Skin epidermis (tissue), 12 donors: ENCODE results near the gene SARNP.
A peak's percentile ranks its signal among the peaks of the same experiment; 100 is the strongest.

Source experiments
- H3K27ac ChIP-seq, 21 experiments: fragments of 200-600 bp; sonication (generic) in 11 of 21; one replicate each; pipeline ENCODE4 v1.5.0; 2020; ENCODE audit warnings: mild to moderate bottlenecking in 3 of 21, inconsistent platforms in 2 of 21, moderate library complexity in 2 of 21
- H3K4me3 ChIP-seq, 7 experiments: fragments of 200-600 bp; sonication (generic) in 2 of 7; one replicate each; pipeline ENCODE4 v1.5.0; 2020; ENCODE audit warnings: inconsistent platforms in 2 of 7, mild to moderate bottlenecking in 2 of 7, moderate library complexity in 1 of 7

Gene SARNP

DNA sequence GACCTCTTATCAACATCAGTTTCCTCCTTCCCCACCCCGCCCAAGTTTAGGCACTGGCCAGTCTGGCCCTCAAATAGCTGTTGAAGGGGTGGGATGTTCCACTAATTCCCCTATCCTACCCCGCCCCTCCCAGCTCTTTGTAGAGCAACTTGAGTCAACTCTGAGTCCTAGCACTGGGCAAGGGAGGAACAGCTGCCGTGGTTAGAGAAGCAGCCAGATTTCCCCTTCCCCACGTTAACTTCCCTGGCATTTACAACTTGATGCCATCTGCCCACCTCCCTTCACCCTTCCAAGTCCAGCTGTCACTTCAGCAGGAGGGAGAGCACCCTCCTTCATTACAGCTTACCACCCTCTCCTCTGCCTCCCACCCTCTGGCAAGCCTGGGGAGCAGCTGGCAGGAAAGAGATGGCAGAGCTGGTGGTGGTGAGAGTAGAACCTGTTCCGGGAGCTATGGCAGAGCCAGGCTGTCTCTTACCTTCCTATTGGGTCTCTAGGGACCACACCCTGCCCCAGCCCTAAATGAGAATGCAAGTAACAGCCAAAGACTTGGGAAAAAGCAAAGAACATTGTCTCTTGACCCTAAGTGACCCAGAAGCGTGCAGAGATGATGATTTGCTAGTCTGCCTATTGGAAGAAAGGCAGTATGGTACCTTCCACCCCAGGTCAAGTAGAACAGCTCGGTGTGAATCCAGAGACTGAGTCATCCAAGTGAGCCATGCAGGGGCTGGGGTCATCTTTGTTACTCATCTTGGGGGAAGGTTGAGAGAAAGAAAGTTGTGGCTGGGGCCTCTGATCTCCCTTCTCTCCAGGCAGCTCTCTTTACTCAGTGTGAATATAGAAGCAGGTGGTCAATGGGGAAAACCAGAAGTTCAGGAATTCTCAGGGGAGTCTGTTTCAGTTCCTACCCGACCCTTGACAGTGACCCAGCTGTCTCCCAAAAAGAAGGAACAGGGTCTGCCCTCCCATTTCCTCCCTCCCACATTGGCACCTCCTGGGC, 100.2 kb downstream of the SARNP start:
- Histone ChIP-seq H3K27ac (peak overlapping the region in 19 of 21 experiments; percentile 77 to 96 (median 92)), H3K4me3 (peak overlapping the region in 6 of 7 experiments; percentile 53 to 81 (median 69))

DNA sequence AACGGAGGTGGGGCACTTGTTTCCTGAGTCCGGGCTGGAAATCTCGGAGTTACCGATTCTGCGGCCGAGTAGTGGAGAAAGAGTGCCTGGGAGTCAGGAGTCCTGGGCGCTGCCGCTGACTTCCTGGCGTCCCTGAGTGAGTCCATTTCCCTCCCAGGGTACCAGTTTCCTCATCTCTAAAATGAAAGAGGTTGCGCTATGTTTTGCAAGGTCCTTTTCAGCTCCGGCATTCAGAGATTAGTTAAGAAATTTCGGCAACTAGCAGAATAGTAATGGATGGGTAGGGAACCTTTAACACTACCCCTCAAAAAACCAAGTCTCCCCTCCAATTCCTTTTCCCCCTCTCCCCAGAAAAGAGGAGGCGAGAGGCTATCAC, 101.0 kb downstream of the SARNP start:
- peak overlapping the region; percentile 66 to 96 (median 91) for H3K27ac ChIP-seq
- peak overlapping the region; percentile 53 to 81 (median 67) for H3K4me3 ChIP-seq

DNA sequence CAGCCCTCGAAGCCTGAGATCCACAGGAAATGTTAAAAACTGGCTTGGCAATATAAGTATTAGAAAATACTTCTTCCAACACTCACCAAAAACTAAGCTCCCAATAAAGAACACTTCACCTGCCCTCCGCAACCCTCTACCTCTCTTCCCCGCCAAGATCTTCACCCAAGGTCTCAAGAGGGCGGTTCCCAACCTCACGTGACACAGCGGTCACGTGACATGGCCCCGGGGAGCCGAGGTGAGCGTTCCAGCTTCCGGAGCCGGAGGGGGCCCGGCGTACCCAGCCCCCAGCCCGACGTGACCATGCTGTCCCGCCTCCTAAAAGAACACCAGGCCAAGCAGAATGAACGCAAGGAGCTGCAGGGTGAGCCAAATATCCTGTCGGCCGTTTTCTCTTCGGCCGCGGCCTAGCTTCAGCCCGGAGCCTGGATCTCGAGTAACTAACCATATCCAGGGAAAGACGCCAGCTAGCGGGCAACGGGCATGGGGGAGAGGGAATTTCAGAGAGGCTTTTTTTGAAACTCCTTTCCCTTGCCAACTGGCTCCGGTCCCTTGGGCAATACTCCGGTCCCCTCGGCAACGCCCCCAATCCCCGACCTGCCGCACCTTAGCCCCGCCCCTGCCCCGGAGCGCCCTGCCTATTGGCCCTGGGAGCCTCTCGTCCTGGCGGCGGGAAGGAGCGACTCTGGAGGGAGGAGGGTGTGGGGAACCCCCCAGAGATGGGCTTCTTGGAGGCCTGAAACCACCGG, 101.5 kb downstream of the SARNP start, which contains the start of gene BLOC1S1:
BLOC1S1 (plus strand) TSS at position 214 of the 749 bp plus-strand sequence; CDS start at position 220, 6 bp downstream.
- H3K4me3 ChIP-seq: peak within 1 kb of the TSS; percentile 53 to 81 (median 67)

DNA sequence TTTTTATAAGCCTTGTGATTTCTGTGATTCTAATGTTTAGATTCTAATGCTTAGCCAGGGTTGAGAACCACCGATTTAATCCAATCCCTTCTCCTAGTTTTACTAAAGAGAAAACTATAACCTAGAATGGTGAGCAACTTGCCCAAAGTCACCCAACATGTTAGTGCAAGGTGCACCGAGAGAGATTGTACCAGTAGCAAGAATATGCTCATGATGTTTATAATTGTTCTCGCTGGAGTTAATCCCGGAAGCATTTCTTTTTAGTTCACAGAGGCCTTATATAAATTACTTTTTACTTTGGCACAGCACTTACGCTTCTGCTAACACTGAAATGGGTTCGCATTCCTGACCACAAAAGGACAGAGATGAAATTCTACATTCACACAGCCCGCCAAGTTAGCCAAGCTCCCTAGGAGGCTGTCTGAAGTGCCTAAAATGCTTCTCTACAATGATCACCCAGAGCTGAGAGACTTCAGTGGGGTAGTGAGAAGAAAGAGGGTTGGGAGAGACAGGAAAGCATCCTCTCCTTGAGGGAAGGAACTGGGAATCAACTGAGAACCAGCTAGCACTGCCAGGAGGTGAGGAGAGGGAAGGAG, 102.3 kb downstream of the SARNP start:
- Histone ChIP-seq H3K27ac (peak overlapping the region in 19 of 21 experiments; percentile 77 to 96 (median 92)), H3K4me3 (peak overlapping the region in 6 of 7 experiments; percentile 53 to 81 (median 69))

More for the DNA sequence above, 101.5 kb downstream of the SARNP start, which contains the start of gene BLOC1S1:
- H3K27ac ChIP-seq: peak within 1 kb of the TSS; percentile 66 to 96 (median 91)

DNA sequence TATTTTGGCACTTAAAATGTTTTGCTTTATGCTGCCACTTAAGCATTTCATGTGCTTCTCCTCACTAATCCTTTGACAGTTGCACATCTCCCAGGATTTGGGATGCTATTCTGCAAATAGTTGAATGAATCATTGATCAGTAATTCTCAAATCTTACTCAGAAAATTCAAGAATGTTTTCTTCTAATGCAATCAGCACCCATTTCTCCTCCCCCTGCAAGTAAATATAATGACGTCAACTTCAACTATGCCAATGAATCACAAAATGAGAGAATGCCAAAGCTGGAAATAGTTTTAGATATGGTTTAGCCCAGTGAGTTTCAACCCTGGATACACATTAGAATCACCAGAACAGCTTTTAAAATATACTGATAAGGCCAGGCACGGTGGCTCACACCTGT, 103.8 kb downstream of the SARNP start:
- no peak overlapping the region for H3K27ac ChIP-seq
- no peak overlapping the region for H3K4me3 ChIP-seq

DNA sequence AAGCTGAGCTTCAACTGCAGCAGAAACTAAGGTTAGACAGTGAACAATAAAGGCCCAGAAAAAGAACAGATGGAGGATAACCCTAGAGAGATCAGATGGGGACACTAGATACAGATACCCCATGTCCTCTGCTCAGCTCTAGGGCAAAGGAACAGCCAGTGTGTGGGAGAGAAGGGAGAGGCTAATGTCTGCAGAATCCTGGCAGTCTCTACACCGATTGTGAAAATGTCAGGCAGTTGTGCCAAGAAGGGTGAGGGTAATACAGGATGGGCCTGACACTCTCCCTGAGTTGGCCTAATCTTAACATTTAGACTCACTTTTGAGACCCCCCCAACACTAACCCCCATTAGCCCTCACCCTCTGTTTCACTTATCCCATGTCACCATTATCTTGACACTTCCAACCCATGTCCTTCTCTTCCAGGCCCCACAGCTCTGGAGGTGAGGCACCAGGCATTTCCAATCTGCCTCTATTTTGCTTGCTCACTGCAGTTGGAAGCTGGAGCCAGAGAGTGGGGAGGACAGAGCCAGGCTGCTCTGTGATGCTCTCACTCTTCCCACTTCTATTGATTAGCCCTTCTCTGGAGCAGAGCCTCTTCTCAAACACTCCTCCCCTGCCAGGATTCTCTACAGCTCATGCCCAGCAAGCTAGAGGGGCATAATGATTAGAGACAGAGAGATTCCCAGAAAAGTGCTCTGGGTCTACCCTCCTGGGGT, 104.7 kb downstream of the SARNP start:
- peak overlapping the region in 2 of 21 experiments; percentile 16 to 20 for H3K27ac ChIP-seq

DNA sequence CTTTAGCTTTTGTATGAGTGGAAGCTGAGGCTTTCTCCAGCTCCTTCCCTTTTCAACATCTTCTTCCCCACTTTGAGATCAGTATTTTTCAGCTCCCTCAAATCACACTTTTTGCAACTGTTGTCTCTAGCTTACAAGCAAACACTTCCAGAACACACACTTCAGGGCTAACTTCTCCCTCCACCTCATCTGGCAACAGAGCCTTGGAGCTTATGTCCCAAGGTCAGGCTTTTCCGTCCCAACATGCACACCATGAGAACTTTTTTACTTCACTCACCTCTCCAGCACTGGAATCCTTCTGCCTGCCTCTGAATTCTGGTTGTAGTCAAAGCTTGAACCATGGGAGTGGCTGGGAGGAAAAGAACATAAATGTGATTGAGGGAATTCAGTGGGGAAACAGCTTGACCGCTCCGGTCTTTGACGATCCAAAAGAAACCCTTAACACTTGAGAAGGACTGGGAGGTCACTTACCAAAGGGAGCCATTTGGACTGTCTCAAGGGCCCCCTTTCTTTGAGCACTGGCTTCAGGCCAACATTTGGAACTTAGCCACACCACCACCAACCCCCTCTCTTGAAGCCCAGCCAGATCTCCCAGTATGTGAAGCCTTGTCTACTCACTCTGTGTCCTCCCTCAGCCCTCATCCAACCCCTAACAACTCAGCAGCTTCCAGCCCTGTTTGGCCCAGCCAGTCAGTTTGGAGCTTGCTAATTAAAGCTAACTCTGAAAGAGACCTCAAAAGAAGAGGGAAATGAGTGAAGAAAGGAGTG, 105.6 kb downstream of the SARNP start:
- Histone ChIP-seq H3K4me3 (peak overlapping the region in 1 of 7 experiments; percentile 2), H3K27ac (peak overlapping the region in 3 of 21 experiments; percentile 8 to 41 (median 36))

More for the DNA sequence above, 104.7 kb downstream of the SARNP start:
- H3K4me3 ChIP-seq: no peak overlapping the region

DNA sequence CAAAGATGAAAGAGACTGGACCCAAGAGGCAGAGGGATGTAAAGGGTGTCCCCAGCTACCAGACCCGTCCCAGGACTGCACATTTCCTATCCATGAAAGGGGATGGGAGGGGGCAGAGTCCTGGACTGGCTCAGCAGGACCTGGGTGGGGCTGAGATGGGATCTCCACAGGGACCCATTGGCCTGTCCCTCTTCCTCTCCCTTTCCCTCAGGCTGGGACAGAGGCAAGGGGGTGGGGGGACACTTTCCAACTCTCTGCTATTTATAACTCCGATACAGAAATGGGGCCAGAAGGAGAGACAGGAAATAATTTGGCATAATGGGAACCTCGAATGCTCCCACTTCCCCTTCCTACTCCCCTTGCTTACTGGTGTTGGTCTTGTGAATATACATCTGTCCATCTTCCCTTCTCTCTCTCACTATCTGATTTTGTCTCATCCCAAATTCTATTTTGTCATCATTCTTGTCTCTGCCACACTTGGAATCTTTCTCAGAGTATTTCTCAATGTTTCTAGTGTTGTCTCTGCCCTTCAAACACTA, 108.8 kb downstream of the SARNP start:
- H3K4me3 ChIP-seq: no peak overlapping the region
- H3K27ac ChIP-seq: peak overlapping the region in 3 of 21 experiments; percentile 42 to 62 (median 54)

DNA sequence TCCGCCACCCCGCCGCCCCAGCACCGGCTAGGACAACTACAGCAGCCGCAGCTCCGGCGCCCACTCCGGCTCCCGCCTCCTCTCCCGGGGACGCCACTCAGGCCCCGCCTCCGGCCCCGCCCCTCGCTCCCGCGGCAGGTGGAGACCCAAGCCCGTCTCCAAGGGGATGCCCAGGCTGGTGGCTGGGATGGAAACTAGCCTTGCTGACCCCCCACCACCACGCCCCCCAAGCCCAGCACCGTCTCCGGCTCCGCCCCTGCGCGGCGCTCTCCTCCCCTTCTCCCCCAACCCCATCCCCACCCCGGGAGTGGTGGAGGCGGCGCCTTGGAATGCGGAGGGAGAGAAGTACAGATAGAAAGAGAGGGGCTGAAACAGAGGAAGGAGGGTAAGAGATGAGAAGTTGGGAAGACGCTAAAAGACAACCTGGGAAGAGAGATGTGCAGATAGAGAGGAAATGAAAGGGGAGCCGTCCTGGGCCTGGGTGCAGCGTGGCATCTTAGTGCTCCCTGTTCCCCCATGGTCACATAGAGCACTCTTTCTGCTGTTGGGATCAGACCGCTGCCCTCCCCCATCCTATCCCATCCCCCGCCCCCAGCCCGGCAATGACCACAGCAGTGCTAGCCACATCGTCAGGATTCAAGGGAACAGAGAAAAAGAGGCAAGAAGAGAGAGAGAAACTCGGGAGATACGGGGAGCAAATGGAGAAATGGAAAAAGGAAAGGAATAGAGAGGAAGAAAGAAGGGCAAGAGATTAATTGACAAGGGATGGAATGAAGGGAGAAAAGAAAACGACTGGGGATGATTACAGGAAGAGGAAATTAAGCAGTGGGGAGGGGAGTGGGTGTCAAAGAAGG, 109.5 kb downstream of the SARNP start, which contains the start of gene ITGA7:
ITGA7 (minus strand) TSS at position 64 of the 854 bp plus-strand sequence. CDS start 222 bp downstream, outside the sequence.
- H3K4me3 ChIP-seq: peak within 1 kb of the TSS; percentile 23 to 55 (median 37)
- H3K27ac ChIP-seq: peak within 1 kb of the TSS in 10 of 21 experiments; percentile 3 to 62 (median 44)
